AG04450 (cell line): ENCODE measurements around the gene GPX5. TPM values are rescaled to one million over a fixed set of nuclear protein-coding genes. Genes with fewer than 3 reads are reported as not detected.
"Not testable (repeated sequence)": the region's sequence is repeated elsewhere in the genome, so short reads cannot be mapped to it uniquely, and the experiment has no call there.

Experiments used
- CTCF ChIA-PET: fragments of 300-600, 350-600 bp; formaldehyde crosslinking; extraction: SDS; loops from one replicate; lab custom pipeline; 2022; ENCODE audit warnings: antibody characterized with exemption, inconsistent platforms; lab: Charles Lee
- POLR2A ChIA-PET: fragments of 350-600 bp; formaldehyde crosslinking; extraction: SDS; loops from one replicate; lab custom pipeline; 2021; ENCODE audit warnings: antibody characterized with exemption, inconsistent platforms; lab: Yijun Ruan, JAX
- DNase-seq: peaks from one replicate; pipeline ENCODE4 v3.0.0-alpha.2; 2011; ENCODE audit warnings: low read depth, low spot score
- H3K27ac ChIP-seq: one replicate; pipeline ENCODE4 v1.5.1; 2012; ENCODE audit warnings: low read depth, low read length, control low read depth
- H3K27me3 ChIP-seq: one replicate; pipeline ENCODE4 v1.6.0; 2012; ENCODE audit warnings: low read length; ENCODE audit not compliant: control insufficient read depth, insufficient read depth
- H3K4me3 ChIP-seq: 2 replicates; pipeline ENCODE4 v1.5.1; 2011; ENCODE audit warnings: mild to moderate bottlenecking, low read depth, low read length, control low read depth
- H3K9me3 ChIP-seq: 2 replicates; pipeline ENCODE4 v1.5.1; 2012; ENCODE audit warnings: low read length; ENCODE audit not compliant: control insufficient read depth, insufficient read depth
- CTCF ChIP-seq: IDR thresholded peaks from 2 replicates; pipeline ENCODE4 v1.5.1; 2011; ENCODE audit warnings: low read depth, low read length, control low read depth, inconsistent platforms
- polyA plus RNA-seq: library from polyadenylated mRNA; depleted of rRNA; stranded (reverse); fragments of >200 nt; gene quantifications from 2 replicates; pipeline ENCODE4 v1.2.3, GENCODE V29; 2011

The GPX5 gene
- polyA plus RNA-seq, 1 experiment = not detected

GRCh38 chr6:28542440-28543296, 17.0 kb downstream of the GPX5 start:
- H3K9me3 ChIP-seq = no peaks in the 10 kb centered on the region
- H3K4me3 ChIP-seq = no peak overlapping the region; the same call in 1 of the 2 replicates
- no peaks in the 10 kb centered on the region for H3K27me3 ChIP-seq
- CTCF ChIA-PET = interaction anchor here (0.7 kb wide), 1 partner anchor 469 kb away, joined by 7 read pairs; no protein-coding TSS in a partner anchor
- 0 out of 2 replicates have a peak, but pooled peaks have one; percentile 22 for TF ChIP-seq CTCF
- DNase-seq = peak; percentile 51
- no peak overlapping the region for H3K27ac ChIP-seq
- POLR2A ChIA-PET = no interaction called here

GRCh38 chr6:28543651-28544610, 18.2 kb downstream of the GPX5 start:
- Histone ChIP-seq H3K27ac (no peak overlapping the region), H3K27me3 (no peaks in the 10 kb centered on the region), H3K9me3 (no peaks in the 10 kb centered on the region), H3K4me3 (peak overlapping the region; percentile 38)
- ChIA-PET CTCF (no interaction called here), POLR2A (no interaction called here)
- TF ChIP-seq CTCF = no peak
- no peak for DNase-seq

GRCh38 chr6:28545955-28546354, 20.3 kb downstream of the GPX5 start:
- Histone ChIP-seq H3K27ac (no peak overlapping the region), H3K4me3 (no peak overlapping the region), H3K9me3 (no peaks in the 10 kb centered on the region), H3K27me3 (no peaks in the 10 kb centered on the region)
- no peak for TF ChIP-seq CTCF
- CTCF ChIA-PET = no interaction called here
- no peak for DNase-seq
- POLR2A ChIA-PET = no interaction called here

- H3K27me3 ChIP-seq, H3K27ac ChIP-seq, H3K9me3 ChIP-seq, DNase-seq, POLR2A ChIA-PET, CTCF ChIA-PET, H3K4me3 ChIP-seq: not testable (repeated sequence)
These were observed 21.3 kb downstream of the GPX5 start for GRCh38 chr6:28547003-28547402.

GRCh38 chr6:28551891-28552666, 26.4 kb downstream of the GPX5 start:
- no peak for TF ChIP-seq CTCF
- peaks cover 9% of the 10 kb centered on the region for H3K27me3 ChIP-seq
- ChIA-PET POLR2A (no interaction called here), CTCF (no interaction called here)
- H3K9me3 ChIP-seq = no peaks in the 10 kb centered on the region
- no peak for DNase-seq
- no peak overlapping the region for H3K4me3 ChIP-seq
- no peak overlapping the region for H3K27ac ChIP-seq
